HepG2 (cell line): ENCODE data around the gene MYO18A. TPM values are rescaled to one million over a fixed set of nuclear protein-coding genes. Genes with fewer than 3 reads are reported as not detected.

Experiments
- ARNT2 ChIP-seq: sonication (generic); formaldehyde crosslinking; IDR thresholded peaks from 2 replicates; pipeline ENCODE4 v1.8.0; 2022; ENCODE audit warnings: mild to moderate bottlenecking, low read depth, missing genetic modification reagents, moderate library complexity
- BCL6 ChIP-seq: IDR thresholded peaks from 2 replicates; pipeline ENCODE4 v1.6.1; 2016; ENCODE audit warnings: missing genetic modification reagents, missing compliant biosample characterization
- FOXO1 ChIP-seq: sonication (generic); formaldehyde crosslinking; IDR thresholded peaks from 2 replicates; pipeline ENCODE4 v1.4.0; 2020; ENCODE audit warnings: missing genetic modification reagents
- GMEB1 ChIP-seq: sonication (generic); formaldehyde crosslinking; IDR thresholded peaks from 2 replicates; pipeline ENCODE4 v1.5.1; 2020; ENCODE audit warnings: missing genetic modification reagents, mild to moderate bottlenecking, borderline replicate concordance
- HNF4G ChIP-seq, 2 experiments: sonication (generic) in 1 of 2; formaldehyde crosslinking in 1 of 2; IDR thresholded peaks; 2 replicates each; pipeline versions ENCODE4 v1.4.0 to v1.6.1; 2011 to 2020; ENCODE audit warnings: borderline replicate concordance in 2 of 2, low read depth in 2 of 2, mild to moderate bottlenecking in 2 of 2, low read length in 1 of 2, missing genetic modification reagents in 1 of 2, moderate library complexity in 1 of 2
- KDM2A ChIP-seq: sonication (generic); formaldehyde crosslinking; IDR thresholded peaks from 2 replicates; pipeline ENCODE4 v1.4.0; 2020; ENCODE audit warnings: low read depth, missing genetic modification reagents, borderline replicate concordance
- MLX ChIP-seq: IDR thresholded peaks from 2 replicates; pipeline ENCODE4 v1.6.1; 2016
- NKX3-1 ChIP-seq: sonication (generic); formaldehyde crosslinking; IDR thresholded peaks from 2 replicates; pipeline ENCODE4 v1.5.0; 2020; ENCODE audit warnings: missing genetic modification reagents
- SALL1 ChIP-seq: sonication (generic); formaldehyde crosslinking; IDR thresholded peaks from 2 replicates; pipeline ENCODE4 v1.8.0; 2022; ENCODE audit warnings: mild to moderate bottlenecking, missing genetic modification reagents
- TFE3 ChIP-seq: IDR thresholded peaks from 2 replicates; pipeline ENCODE4 v1.6.1; 2016
- YEATS4 ChIP-seq: sonication (generic); formaldehyde crosslinking; IDR thresholded peaks from 2 replicates; pipeline ENCODE4 v1.4.0; 2020; ENCODE audit warnings: missing genetic modification reagents, borderline replicate concordance
- ZFX ChIP-seq: sonication (generic); formaldehyde crosslinking; IDR thresholded peaks from 2 replicates; pipeline ENCODE4 v1.4.0; 2020; ENCODE audit warnings: mild to moderate bottlenecking, low read depth, missing genetic modification reagents, moderate library complexity
- ZNF18 ChIP-seq: sonication (generic); formaldehyde crosslinking; IDR thresholded peaks from 2 replicates; pipeline ENCODE4 v1.8.0; 2022; ENCODE audit warnings: mild to moderate bottlenecking, missing genetic modification reagents; ENCODE audit not compliant: insufficient replicate concordance
- ZNF224 ChIP-seq: sonication (generic); formaldehyde crosslinking; IDR thresholded peaks from 2 replicates; pipeline ENCODE4 v1.5.0; 2020; ENCODE audit warnings: mild to moderate bottlenecking, missing genetic modification reagents
- ZNF329 ChIP-seq: sonication (generic); formaldehyde crosslinking; IDR thresholded peaks from 2 replicates; pipeline ENCODE4 v1.9.0; 2021; ENCODE audit warnings: low read depth, mild to moderate bottlenecking, missing genetic modification reagents
- ZNF589 ChIP-seq: sonication (generic); formaldehyde crosslinking; conservative IDR thresholded peaks from 2 replicates; pipeline ENCODE4 v1.8.0; 2022; ENCODE audit warnings: mild to moderate bottlenecking, moderate library complexity, missing genetic modification reagents
- ZNF674 ChIP-seq: sonication (generic); formaldehyde crosslinking; IDR thresholded peaks from 2 replicates; pipeline ENCODE4 v1.5.0; 2020; ENCODE audit warnings: low read depth, mild to moderate bottlenecking, missing genetic modification reagents
- ZNF746 ChIP-seq: sonication (generic); formaldehyde crosslinking; IDR thresholded peaks from 2 replicates; pipeline ENCODE4 v1.8.0; 2022; ENCODE audit warnings: mild to moderate bottlenecking, missing genetic modification reagents
- ZNF768 ChIP-seq: sonication (generic); formaldehyde crosslinking; IDR thresholded peaks from 2 replicates; pipeline ENCODE4 v1.4.0; 2020; ENCODE audit warnings: missing genetic modification reagents
- polyA plus RNA-seq, 8 experiments: library from polyadenylated mRNA; depleted of rRNA in 3 of 8; stranded (reverse) in 7 of 8; unstranded in 1 of 8; fragments of >200 nt; fragmentation: Illumina TruSeq in 4 of 8; extraction: Trizol in 4 of 8; gene quantifications; 2 replicates each; pipeline versions ENCODE4 v1.2.1 to v1.2.3, GENCODE V29; 2011 to 2016; ENCODE audit warnings: low read depth in 4 of 8, missing spikeins in 1 of 8, mixed read lengths in 1 of 8; ENCODE audit not compliant: insufficient read depth in 1 of 8
- total RNA-seq, 5 experiments: library from RNA; depleted of rRNA; stranded (reverse); fragments of >200 nt; fragmentation: Illumina TruSeq; extraction: Trizol; gene quantifications; 2 replicates each; pipeline ENCODE4 v1.2.3, GENCODE V29; 2016; ENCODE audit warnings: low read depth in 1 of 5

MYO18A gene
- total and polyA plus RNA-seq, 2 of the 13 experiments (the other 11 are each of a cell fraction or from before 2014, with no cell fraction given), result 16.8 to 24.8 TPM

GRCh38 chr17:29176558-29177351 is 3.4 kb downstream of the MYO18A start (continued):
- no peak for TF ChIP-seq HNF4G (IDR thresholded peaks at IDR 0.05; ENCODE audit: borderline replicate concordance, low read depth, low read length)
- TF ChIP-seq HNF4G (CRISPR knock-in tag; IDR thresholded peaks at IDR 0.05; ENCODE audit: borderline replicate concordance, low read depth), result peak; percentile 36; the same call in 1 of the 2 replicates
- no peak for TF ChIP-seq ZNF589 (CRISPR knock-in tag)
- TF ChIP-seq TFE3 (CRISPR knock-in tag), result peak; percentile 61; the same call in 1 of the 2 replicates
- peak; percentile 88 for TF ChIP-seq SALL1 (CRISPR knock-in tag)
- TF ChIP-seq FOXO1 (CRISPR knock-in tag), result peak; percentile 20; the same call in 1 of the 2 replicates
- TF ChIP-seq ZNF329 (CRISPR knock-in tag), result peak; percentile 88
- peak; percentile 67; the same call in 1 of the 2 replicates for TF ChIP-seq KDM2A (CRISPR knock-in tag)
- peak; percentile 79 for TF ChIP-seq ZFX (CRISPR knock-in tag)
- TF ChIP-seq YEATS4 (CRISPR knock-in tag), result peak; percentile 62
- peak; percentile 37 for TF ChIP-seq ZNF18 (CRISPR knock-in tag)
- 0 out of 2 replicates have a peak, but pooled peaks have one; percentile 69 for TF ChIP-seq ZNF224
- no peak for TF ChIP-seq NKX3-1 (CRISPR knock-in tag)
- peak; percentile 49; the same call in 1 of the 2 replicates for TF ChIP-seq MLX (CRISPR knock-in tag)
- peak; percentile 43; the same call in 1 of the 2 replicates for TF ChIP-seq GMEB1
- TF ChIP-seq ARNT2 (CRISPR knock-in tag), result peak; percentile 14; the same call in 1 of the 2 replicates
- peak; percentile 88; the same call in 1 of the 2 replicates for TF ChIP-seq ZNF746 (CRISPR knock-in tag)
- peak; percentile 46 for TF ChIP-seq BCL6 (CRISPR knock-in tag)
- peak; percentile 98 for TF ChIP-seq ZNF768
- TF ChIP-seq ZNF674, result peak; percentile 73; the same call in 1 of the 2 replicates
